GM21526 (cell line): Measurements from ENCODE around the gene TSGA10.
"Not testable (repeated sequence)": the region's sequence is repeated elsewhere in the genome, so short reads cannot be mapped to it uniquely, and the experiment has no call there.

Experiments
- ATAC-seq: cut with Tn5 transposase; IDR thresholded peaks from one replicate; pipeline ENCODE4 v1.9.1; 2021; ENCODE audit warnings: moderate library complexity; ENCODE audit not compliant: unreplicated experiment, low FRiP score

The TSGA10 gene

DNA sequence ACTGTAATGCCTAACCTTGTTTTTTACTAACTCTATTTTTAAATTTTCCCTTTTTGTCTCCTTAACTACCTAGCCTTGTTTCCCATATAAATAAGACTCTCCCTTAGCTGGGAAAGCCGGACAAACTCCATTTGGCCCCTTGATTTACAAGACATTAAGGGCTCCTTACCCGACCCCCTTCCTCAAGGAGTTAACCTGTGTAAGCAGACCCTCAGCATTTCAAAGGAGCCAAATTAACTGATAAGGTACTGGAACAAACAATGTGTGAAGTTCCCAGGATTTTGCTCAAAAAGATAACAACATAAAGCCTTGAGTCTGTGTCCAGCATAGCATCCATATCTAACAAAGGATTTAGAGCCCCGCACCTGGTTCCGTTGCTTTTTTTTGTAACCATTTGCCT is 72.9 kb downstream of the TSGA10 start:
- no peak for ATAC-seq

DNA sequence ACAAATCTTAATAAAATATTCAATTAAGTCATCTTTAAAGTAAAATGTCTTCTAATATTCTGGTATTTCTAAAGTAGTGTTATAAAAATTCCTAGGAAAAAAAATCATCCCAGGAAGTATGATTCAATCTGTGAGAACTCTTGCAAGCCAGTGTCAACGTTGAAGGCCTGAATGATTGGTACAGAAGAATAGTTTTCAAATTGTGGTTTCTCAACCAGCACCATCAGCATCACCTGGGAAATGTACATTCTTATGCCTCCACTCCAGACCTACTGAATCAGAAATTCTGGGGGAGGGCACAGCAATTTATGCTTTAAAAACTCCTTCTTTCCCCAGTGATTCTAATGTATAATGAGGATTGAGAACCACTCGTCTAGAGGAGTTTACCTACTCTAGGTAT is 75.5 kb downstream of the TSGA10 start:
- no peak for ATAC-seq

DNA sequence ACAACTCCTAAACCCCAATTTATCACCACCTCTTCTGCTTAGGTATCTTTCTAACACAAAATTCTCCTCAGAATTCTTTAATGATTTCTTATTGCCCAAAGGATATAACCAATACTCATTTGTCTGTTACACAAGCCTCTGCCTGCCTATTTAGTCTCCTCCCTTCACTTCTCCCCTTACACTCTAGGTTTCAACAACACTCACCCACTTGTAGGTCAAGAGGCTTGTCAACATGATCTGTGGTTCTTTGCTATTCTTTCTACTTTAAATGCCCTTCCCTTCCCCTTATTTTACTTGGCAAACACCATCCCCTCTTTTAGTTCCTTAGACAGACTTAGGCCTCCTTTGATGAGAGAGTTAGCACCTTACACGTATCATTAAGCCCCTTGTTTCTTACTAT is 82.2 kb downstream of the TSGA10 start:
- ATAC-seq: no peak

DNA sequence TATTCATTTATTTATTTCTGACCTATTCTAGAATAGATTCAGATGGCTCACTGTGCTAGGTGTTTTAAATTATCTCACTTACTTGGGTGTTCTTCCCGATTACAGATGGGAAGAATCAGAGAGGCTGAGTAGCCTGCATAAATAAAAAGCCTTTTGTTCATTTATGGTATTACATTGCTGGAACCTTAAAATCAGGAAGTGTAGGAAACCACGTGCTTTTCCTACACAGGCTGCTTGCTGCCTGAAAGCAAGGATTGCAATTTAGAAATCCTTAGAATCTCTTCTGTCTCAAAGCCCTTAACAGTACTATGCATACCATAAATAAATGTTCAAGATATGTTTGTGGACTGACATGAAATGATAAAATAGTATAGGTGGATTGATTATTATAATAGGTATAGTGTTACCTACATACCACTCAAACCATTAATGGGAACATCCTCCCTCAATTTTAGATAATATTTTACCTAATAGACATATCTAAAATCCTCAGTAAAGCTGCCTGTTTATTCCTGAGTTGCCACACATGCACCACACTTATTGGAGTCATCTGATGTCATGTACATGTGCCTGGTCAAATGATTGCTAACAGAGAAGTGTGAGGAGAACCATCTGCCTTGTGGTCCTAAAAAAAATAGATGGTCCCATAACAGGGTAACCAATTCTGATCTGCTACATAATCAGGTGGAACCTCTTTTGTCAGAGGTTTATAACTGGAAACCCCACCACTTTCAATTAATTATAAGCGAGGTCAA is 86.7 kb downstream of the TSGA10 start:
- ATAC-seq: no peak

DNA sequence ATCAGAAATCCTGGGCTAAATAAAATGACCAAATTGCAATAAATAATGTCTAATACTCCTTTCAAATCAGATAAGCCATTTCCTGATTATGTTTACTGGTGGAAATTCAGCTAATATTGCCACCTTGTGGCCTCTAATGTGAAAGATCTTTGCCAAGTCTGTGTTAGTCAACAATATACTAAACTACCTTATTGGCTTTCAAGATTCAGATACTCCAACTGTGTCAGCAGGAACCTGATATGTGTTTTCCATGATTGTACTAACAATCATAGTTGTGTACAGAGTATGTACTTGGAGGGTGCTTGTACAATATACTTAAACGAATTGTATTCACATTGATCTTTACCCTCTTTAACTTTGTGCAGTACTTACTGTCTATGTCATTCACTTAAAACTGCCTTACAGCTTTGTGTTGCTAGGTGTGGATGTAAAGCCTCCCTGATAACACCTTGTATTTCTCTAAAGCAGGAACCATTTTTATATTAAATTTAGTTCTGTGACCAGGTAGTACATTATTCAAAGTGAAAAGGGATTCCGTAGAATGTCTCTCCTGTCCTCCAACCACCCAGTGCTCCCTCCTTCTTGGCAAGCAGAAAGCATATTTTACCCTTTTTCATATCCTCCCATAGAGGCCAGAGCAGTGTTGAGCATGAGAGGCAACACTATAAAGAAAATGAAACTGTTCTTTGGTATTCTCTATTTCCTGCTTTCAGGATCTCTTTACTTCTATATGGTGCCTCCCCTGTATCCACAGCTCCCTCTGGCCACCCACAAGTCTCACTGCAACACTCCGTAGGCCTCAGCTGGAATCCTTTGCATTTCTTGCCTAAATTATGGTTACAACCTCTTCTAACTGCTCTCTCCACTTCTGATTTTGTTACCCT is 88.4 kb downstream of the TSGA10 start:
- ATAC-seq: peak; percentile 98

DNA sequence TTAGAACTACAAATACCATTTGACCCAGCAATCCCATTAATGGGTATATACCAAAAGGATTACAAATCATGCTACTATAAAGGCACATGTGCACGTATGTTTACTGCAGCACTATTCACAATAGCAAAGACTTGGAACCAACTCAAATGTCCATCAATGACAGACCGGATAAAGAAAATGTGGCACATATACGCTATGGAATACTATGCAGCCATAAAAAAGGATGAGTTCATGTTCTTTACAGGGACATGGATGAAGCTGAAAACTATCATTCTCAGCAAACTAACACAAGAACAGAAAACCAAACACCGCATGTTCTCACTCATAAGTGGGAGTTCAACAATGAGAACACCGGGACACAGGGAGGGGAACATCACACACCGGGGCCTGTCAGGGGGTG is 105.6 kb downstream of the TSGA10 start:
- not testable (repeated sequence) for ATAC-seq

DNA sequence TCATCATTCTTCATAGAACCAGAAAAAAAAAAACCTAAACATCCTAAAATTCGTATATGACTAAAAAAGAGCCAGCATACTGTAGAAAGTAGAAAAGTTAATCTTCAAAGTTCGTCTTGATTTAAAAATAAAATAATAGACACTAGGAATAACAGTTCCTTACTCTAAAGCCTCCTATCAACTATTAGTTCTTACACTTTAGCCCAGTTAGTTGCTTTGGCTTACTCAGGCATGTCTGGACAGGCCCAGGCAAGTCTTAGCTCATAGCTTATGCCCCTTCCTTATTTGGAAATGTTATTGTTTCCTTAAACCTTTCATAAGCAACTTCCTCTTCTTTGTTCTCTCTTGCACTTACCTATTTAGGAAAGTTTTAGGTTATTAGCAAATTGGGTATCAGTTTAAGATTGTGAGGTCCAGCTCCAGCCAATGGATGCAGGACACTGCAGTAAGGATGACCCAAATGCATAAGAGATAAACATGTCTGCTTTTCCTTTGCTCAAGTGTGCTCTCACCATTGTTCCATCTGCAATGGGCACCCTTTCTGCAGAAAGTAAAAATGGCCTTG is 113.9 kb downstream of the TSGA10 start:
- ATAC-seq: not testable (repeated sequence)

DNA sequence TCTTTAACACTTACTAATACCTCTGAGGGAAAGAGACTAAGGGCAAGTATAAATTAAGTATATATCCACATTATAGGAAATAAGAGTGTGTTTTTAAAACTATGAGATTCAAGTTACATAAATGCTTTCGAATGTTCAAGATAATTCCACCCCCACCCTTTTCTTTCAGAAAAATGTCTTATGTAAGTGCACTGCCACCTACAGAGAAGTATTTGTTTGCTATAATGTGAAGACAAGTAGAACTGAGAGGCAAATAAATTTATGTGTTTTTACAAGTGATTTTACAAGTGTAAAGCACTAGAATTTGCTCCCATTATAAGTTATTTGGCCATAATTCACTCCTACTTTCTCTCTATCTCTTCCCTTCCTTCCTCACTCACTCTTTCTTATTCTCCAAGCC is 118.8 kb downstream of the TSGA10 start:
- no peak for ATAC-seq

DNA sequence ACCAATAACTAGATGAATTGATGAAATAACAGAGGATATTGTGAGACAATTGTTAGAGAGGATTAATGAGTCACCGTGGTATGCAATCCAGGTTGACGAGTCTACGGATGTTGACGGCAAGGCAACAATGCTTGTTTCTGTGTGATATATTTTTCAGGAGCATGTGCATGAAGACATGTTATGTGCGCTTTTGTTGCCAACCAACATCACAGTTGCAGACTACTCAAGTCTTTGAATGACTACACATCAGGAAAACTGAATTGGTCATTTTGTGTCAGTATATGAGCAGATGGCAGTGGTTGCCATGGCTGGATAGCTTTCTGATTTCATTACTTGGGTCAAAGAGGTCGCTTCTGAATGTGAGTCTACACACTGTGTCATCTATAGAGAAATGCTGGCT is 122.0 kb downstream of the TSGA10 start:
- ATAC-seq: no peak

DNA sequence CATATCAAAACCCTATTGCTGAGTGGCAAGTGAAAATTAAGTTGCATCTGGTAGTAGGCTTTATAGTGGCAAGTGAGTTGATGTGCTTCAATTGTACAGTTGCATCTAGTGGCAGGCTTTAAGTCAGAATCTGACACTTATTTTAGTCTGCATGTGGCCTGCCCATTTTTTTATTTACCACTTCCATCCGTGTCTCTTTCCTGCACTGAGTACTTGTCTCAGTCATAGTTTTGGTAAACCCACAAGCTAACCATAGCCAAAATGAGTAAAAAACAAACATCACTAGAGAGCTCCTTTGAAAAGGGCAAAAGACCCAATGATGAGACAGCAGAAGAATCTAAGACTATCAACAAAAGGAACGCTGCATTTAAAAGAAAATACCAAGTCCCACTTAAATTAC is 122.7 kb downstream of the TSGA10 start:
- no peak for ATAC-seq

DNA sequence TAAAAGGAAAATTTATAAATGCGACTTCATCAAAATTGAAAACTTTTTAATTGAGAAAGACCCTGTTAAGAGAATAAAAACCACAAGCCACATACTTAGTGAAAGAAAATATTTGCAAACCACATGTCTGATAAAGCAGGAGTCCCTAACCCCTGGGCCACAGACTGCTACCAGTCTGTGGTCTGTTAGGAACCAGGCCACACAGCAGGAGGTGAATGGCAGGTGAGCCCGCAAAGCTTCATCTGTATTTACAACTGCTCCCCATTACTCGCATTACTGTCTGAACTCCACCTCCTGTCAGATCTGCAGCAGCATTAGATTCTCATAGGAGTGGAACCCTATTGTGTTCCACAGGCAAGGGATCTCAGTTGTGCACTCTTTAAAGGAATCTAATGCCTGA is 123.3 kb downstream of the TSGA10 start:
- no peak for ATAC-seq

DNA sequence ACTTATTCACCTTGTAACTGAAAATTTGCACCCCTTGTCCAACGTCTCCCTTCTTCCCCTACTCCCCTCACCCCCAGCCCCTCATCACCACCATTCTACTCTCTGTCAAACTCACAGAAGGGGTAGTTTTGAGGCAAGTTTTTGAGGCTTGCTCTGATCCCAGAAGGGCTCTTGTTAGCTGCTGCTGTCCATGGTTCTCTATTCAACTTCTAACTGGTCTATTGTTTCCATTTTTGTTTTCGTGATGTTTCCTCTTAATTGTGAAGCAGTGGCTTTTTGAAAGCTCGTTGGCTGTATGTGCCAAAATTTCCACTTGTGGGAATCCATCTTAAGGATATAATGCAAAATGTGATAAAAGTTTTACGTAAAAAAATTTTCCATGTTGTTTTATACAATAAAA is 126.2 kb downstream of the TSGA10 start:
- no peak for ATAC-seq

DNA sequence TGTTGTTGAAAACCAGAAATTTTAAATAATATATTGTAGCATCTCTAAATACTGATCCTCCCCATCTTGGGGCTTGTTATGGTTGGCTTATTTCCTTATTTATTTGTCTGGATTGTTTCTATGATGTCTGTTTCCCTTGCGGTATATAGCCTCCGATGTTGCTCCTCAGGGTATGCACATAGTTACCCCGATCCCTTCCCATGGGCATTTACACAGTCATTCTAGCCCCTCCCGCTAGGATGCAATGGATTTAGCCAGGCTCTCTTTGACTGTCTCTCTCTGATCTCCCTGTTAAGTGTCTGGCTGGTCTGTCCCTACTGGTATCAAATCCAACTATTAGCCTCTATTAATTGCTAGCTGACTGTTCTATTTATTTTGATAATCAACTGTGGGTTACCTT is 126.9 kb downstream of the TSGA10 start:
- no peak for ATAC-seq

DNA sequence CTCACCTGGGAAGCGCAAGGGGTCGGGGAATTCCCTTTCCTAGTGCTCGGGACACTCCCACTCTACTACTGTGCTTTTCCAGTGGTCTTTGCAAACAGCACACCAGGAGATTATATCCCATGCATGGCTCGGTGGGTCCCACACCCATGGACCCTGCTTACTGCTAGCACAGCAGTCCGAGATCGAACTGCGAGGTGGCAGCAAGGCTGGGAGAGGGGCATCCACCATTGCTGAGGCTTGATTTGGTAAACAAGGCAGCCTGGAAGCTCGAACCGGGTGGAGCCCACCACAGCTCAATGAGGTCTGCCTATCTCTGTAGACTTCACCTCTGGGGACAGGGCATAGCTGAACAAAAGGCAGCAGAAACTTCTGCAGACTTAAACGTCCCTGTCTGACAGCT is 154.0 kb downstream of the TSGA10 start:
- ATAC-seq: no peak

DNA sequence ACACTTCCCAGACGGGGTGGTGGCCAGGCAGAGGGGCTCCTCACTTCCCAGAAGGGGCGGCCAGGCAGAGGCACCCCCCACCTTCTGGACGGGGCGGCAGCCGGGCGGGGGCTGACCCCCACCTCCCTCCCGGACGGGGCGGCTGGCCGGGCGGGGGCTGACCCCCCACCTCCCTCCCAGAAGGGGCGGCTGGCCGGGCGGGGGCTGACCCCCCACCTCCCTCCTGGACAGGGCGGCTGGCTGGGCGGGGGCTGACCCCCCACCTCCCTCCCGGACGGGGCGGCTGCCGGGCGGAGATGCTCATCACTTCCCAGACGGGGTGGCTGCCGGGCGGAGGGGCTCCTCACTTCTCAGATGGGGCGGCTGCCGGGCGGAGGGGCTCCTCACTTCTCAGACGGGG is 166.0 kb downstream of the TSGA10 start:
- ATAC-seq: not testable (repeated sequence)

DNA sequence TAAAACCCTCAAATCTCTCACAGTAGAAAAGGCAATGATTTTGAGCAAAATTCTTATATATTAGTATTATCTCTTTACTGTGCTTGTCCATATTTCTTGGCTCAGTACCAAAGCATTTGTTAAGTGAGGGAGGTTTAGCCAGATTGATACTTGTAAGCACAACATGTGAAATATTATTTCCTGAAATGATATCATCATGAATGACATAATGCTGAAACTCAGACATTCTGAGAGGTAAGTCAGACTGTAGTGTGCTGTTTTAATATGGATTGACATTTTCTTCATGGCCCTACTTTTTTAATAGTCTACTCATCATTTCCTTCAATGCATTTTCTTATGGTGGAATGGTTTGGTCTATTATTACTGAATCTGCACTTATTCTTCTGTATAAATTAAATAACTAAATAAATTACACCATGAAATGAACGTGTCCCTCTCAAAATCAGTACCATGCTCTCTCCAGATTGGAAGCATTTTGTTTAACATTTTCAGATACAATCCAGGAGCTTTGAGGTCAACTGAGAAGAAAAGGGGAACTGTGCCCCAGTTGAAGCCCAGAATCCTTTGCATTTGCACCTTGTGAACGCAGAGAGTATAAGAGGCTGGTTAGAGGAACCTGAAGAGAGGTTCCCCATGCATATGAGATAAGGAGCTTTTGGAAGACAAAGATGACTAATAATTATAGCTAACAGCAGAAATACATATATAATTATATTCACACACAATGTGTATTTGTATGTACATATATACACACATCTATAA is 168.7 kb downstream of the TSGA10 start:
- ATAC-seq: no peak

DNA sequence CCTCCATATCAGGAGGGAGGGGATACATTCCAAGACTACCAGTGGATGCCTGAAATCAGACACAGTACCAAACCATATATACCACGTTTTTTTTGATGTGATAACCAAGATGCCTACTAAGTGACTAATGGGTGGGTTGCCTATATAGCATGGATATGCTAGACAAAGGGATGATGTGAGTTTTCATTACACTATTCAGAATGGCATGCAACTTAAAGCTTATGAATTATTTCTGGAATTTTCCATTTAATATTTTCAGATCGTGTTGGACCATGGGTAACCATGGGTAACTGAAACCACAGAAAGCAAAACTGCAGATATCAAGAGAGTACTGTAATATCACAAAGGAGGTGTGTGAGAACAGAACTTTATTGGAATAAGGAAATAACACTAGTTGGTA is 179.1 kb downstream of the TSGA10 start:
- ATAC-seq: no peak

DNA sequence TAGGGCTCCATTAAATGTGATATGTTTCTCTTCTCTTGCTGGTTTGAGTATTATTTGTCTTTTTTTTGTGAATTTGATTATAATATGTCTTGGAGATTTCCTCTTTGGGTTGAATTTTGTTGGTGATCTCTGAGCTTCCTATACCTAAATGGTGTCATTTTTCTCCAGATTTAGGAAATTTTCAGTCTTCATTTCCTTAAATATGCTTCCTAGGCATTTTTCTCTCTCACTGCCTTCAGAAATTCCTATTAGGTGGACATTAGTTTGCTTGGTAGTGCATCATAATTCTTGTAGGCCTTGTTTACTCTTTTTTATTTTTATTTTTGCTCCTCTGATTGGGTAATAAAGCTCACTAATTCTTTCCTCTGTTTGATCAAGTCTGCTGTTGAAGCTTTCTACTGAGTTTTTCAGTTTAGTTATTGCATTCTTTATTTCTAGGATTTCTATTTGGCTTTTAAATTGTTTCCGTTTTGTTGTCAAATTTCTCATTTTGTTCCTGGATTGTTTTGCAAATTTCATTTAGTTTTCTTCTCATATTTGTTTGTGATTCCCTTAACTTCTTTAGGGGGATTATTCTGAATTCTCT is 182.1 kb downstream of the TSGA10 start:
- ATAC-seq: no peak

DNA sequence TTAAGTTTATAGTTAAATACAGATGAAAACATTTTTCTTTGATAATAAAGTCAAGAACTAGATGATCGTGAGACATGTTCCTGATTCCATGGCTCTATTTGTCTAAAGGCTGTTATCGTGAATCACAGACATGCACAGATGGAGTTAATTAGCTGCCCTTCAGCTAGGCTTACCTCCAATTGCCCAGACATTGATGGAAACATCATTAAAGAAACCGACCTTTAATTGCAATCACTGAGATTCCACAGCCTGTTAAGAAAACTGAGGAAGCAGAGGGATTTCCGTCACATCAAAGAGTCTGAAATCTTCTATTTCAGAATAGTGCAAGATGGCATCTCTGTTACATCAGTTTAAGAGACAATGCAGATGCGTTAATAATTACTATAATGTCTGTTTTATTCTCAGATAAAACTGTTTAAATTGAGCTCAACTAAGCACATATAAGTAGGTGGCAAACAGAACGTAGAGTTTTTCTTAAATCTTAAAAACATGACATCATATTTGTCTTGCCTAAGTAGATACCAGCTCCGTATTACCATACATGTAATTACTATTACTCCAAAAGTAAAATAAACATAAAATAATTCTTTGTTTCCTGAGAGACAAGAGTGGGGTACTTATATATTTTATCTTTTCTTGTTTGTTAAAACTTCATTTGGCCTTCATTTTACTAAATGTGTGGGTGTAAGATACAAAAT is 194.8 kb downstream of the TSGA10 start:
- ATAC-seq: no peak

DNA sequence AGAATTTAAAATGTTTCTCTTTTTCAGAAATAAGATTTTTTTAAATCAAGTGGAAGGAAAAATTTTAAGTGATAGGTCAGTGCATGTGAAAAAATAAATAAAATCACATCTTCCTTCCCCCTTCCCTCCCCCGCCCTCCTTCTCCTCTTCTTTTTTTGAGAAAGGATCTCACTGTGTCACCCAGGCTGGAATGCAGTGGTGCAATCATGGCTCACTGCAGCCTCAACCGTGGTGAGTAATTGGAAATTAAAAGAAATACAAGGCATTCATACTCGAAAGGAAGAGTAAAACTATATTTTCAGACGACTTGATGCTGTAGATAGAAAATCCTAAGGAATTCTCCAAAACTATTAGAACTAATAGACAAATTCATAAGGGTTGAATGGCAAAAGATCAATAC is 201.8 kb downstream of the TSGA10 start:
- ATAC-seq: no peak
